Panc1 (cell line): ENCODE results near the gene MTFMT.

ENCODE experiments used
- POLR2AphosphoS5 ChIP-seq: IDR thresholded peaks from 2 replicates; pipeline ENCODE4 v1.6.1; 2012; ENCODE audit warnings: mild to moderate bottlenecking, low read depth, low read length, moderate library complexity
- SIN3A ChIP-seq: IDR thresholded peaks from 2 replicates; pipeline ENCODE4 v1.6.1; 2012; ENCODE audit warnings: low read depth, mild to moderate bottlenecking, low read length, moderate library complexity, borderline replicate concordance; ENCODE audit not compliant: insufficient read depth
- TCF7L2 ChIP-seq: IDR thresholded peaks from 2 replicates; pipeline ENCODE4 v1.6.1; 2011; ENCODE audit warnings: mild to moderate bottlenecking, low read depth, low read length, inconsistent platforms
- TF ChIP-seq, protein P1 (sequence below): fragments of 450-650 bp; IDR thresholded peaks from 2 replicates; pipeline ENCODE4 v1.5.1; 2017; ENCODE audit warnings: mild to moderate bottlenecking
- TF ChIP-seq, protein P2 (sequence below), 2 experiments: IDR thresholded peaks; 2 replicates each; pipeline ENCODE4 v1.6.1; 2011 to 2012; ENCODE audit warnings: low read depth in 2 of 2, control low read depth in 1 of 2, low read length in 1 of 2, mild to moderate bottlenecking in 1 of 2, moderate library complexity in 1 of 2; ENCODE audit not compliant: insufficient read depth in 1 of 2

DNA sequence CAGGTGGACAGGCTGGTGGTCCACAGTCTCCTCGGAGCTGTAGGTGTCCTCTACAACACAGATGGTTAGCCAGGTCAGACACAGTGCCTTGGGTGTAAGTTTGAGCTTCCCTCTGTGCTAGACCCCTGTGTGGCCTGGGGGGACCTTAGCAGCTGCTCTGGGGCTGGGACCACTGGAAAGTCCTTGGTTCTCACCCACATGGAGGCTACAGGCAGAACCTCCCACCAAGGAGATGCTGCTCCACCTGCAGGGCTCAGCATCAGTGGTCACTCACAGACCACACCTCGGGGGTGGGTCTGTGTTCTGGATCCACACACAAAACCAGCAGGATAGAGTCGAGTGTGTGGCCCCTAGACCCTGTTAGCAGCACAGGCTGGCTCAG is 29.9 kb upstream of the MTFMT start:
- TF ChIP-seq, protein P1, sequence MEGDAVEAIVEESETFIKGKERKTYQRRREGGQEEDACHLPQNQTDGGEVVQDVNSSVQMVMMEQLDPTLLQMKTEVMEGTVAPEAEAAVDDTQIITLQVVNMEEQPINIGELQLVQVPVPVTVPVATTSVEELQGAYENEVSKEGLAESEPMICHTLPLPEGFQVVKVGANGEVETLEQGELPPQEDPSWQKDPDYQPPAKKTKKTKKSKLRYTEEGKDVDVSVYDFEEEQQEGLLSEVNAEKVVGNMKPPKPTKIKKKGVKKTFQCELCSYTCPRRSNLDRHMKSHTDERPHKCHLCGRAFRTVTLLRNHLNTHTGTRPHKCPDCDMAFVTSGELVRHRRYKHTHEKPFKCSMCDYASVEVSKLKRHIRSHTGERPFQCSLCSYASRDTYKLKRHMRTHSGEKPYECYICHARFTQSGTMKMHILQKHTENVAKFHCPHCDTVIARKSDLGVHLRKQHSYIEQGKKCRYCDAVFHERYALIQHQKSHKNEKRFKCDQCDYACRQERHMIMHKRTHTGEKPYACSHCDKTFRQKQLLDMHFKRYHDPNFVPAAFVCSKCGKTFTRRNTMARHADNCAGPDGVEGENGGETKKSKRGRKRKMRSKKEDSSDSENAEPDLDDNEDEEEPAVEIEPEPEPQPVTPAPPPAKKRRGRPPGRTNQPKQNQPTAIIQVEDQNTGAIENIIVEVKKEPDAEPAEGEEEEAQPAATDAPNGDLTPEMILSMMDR, result no peak
- TF ChIP-seq, protein P2, sequence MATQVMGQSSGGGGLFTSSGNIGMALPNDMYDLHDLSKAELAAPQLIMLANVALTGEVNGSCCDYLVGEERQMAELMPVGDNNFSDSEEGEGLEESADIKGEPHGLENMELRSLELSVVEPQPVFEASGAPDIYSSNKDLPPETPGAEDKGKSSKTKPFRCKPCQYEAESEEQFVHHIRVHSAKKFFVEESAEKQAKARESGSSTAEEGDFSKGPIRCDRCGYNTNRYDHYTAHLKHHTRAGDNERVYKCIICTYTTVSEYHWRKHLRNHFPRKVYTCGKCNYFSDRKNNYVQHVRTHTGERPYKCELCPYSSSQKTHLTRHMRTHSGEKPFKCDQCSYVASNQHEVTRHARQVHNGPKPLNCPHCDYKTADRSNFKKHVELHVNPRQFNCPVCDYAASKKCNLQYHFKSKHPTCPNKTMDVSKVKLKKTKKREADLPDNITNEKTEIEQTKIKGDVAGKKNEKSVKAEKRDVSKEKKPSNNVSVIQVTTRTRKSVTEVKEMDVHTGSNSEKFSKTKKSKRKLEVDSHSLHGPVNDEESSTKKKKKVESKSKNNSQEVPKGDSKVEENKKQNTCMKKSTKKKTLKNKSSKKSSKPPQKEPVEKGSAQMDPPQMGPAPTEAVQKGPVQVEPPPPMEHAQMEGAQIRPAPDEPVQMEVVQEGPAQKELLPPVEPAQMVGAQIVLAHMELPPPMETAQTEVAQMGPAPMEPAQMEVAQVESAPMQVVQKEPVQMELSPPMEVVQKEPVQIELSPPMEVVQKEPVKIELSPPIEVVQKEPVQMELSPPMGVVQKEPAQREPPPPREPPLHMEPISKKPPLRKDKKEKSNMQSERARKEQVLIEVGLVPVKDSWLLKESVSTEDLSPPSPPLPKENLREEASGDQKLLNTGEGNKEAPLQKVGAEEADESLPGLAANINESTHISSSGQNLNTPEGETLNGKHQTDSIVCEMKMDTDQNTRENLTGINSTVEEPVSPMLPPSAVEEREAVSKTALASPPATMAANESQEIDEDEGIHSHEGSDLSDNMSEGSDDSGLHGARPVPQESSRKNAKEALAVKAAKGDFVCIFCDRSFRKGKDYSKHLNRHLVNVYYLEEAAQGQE (IDR thresholded peaks at IDR 0.05; ENCODE audit: insufficient read depth in 1 of 2, low read depth in 2 of 2, low read length in 1 of 2), result no peak
- no peak for TF ChIP-seq SIN3A
- TF ChIP-seq POLR2AphosphoS5, result no peak
- no peak for TF ChIP-seq TCF7L2
